ENCODE measurements around the gene SPTY2D1. TPM values are rescaled to one million over a fixed set of nuclear protein-coding genes. Genes with fewer than 3 reads are reported as not detected.

The SPTY2D1 gene, protein sequence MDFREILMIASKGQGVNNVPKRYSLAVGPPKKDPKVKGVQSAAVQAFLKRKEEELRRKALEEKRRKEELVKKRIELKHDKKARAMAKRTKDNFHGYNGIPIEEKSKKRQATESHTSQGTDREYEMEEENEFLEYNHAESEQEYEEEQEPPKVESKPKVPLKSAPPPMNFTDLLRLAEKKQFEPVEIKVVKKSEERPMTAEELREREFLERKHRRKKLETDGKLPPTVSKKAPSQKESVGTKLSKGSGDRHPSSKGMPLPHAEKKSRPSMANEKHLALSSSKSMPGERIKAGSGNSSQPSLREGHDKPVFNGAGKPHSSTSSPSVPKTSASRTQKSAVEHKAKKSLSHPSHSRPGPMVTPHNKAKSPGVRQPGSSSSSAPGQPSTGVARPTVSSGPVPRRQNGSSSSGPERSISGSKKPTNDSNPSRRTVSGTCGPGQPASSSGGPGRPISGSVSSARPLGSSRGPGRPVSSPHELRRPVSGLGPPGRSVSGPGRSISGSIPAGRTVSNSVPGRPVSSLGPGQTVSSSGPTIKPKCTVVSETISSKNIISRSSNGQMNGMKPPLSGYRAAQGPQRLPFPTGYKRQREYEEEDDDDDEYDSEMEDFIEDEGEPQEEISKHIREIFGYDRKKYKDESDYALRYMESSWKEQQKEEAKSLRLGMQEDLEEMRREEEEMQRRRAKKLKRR
- 13.4 to 19.5 TPM (median 17.1 TPM) in 5 replicates for total RNA-seq (2022; extraction: Qiagen RNA extraction)

DNA sequence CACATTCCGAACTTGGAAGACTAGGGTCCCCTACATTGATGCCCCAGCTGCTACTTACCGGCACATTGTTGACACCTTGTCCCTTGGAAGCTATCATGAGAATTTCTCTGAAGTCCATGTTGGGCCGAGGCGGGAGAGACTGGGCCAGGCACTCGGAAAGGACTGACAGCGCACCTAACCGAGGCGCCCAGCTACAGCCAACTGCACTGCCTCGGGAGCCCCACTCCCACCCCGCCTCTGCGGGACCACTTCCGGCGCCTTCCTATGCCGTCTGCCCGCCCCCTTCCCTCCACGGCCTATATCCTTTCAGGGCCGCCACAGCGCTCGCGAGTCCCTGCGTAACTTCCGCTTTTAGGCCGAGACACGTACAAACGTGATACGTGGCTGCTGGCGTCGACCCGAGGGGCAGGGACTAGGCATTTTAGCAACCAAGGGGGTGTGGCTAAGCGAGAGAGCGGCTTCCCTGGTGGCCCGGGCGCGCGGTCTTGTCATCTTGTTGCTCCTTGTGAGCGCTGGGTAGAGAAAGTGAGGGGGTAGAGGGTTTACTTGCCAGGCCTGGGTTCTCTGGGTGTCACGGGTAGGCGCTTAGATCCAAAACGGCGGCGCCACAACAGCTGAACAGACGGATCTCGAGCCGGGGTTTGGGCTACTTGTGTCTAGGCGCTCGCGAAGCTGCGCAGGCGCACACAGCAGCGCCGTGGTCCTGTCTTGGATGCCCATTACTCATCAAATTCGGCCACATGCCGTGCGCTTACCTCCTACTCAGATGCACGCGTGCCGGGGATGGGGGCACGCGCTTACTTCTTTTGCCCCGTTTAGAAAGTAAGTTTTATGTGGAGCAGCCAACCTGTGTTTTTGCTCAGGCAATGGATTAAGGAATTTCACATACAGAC is at the start of gene SPTY2D1:
Gene SPTY2D1 (minus strand): TSS at position 203 of the 893 bp plus-strand sequence. CDS start 85 bp downstream, at position 118.

DNA sequence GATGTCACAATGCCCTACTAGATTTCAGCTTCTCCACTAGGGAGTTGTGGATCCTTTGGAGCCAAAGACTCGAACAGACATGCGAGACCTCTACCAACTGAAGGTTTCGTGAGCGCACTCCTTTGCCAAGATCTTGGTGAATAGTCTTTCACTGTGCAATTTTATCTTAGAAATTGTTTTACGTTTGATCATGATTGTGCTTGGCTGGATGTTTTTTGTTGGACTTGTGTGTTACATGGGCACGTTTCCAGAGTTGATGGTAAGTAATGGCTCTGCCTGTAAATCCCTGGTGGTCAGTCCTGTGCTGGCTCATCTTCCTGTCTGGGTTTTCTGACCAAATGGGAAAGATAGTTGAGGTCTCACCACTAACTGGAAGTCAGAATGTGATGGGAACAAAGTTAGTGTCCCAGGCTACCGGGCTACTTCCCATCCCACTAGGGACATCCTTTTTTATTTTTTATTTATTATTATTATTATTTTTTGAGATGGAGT is 34.4 kb downstream of the SPTY2D1 start, which contains the start of gene MISFA:
Gene MISFA (plus strand): TSS at position 51 of the 492 bp plus-strand sequence. CDS start 140 bp downstream, at position 191.

DNA sequence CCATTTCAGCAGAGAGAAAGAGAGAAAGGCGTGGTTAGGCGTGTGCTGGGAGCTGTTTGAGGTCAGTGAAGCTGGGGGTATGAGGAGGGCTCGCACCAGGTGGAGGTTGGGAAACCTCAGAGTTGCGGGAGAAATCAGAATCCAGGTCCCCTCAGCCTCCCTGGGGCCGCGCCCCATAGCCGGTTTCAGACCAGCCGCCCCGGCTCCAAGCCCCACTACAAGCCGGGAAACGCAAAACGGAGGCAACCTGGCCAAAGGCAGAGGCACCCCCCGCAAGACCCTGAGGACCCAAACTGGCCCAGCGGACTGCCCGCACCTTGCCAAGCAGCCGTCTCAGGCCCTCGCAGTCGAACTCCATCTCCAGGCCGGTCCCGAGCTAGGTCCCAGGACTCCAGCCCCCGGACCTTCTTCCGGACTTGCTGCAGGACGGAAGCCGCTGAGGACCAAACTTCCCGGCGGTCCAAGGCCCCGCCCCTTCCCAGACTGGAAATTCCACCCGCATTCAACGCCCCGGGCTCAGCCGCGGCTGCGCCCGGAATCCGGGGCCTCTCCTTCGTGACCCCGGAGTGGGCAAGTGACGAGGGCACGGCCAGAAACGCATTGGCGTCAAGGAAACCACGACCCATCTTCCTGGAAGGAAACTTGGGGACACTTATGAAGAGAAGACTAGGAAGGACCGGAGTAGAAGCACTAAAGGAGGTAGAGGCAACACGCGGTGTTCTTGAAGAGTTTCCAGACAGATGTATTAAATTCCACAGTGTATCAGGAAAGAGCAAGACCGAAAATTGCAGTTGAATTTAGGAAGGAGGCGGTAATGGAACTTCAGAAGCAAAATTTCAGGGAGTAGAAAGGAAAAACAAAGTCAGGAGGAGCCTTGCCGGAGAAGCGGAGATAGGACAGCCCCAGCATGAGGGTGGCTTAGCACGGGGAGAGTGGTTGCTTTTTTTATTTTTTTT is 45.6 kb downstream of the SPTY2D1 start, which contains the start of gene UEVLD:
Gene UEVLD (minus strand): TSS at position 438 of the 956 bp plus-strand sequence. CDS start 80 bp downstream, at position 358.

Other genes starting within 250 kb of the SPTY2D1 start
- gene LDHA, start 239.8 kb downstream of the SPTY2D1 start, total RNA-seq (2022; extraction: Qiagen RNA extraction): 2,159 to 3,499 TPM (median 2,474 TPM) in 5 replicates
- gene LDHC, start 222.0 kb downstream of the SPTY2D1 start, total RNA-seq (2022; extraction: Qiagen RNA extraction): 0.14 to 0.37 TPM (median 0.14 TPM) in 3 of 5 replicates, not detected in the others
- not detected in 5 replicates for gene LDHAL6A, start 178.5 kb downstream of the SPTY2D1 start, total RNA-seq (2022; extraction: Qiagen RNA extraction)
- gene TSG101, start 107.4 kb downstream of the SPTY2D1 start, total RNA-seq (2022; extraction: Qiagen RNA extraction): 84.5 to 115 TPM (median 102 TPM) in 5 replicates
- 17.3 to 24.6 TPM (median 21.3 TPM) in 5 replicates for gene UEVLD, start 45.6 kb downstream of the SPTY2D1 start, total RNA-seq (2022; extraction: Qiagen RNA extraction)
- 1.6 to 2.6 TPM (median 2.1 TPM) in 5 replicates for gene MISFA, start 34.6 kb downstream of the SPTY2D1 start, total RNA-seq (2022; extraction: Qiagen RNA extraction)
- gene TMEM86A, start 64.4 kb upstream of the SPTY2D1 start, total RNA-seq (2022; extraction: Qiagen RNA extraction): 0.21 to 0.62 TPM (median 0.41 TPM) in 5 replicates
- gene IGSF22, start 91.8 kb upstream of the SPTY2D1 start, total RNA-seq (2022; extraction: Qiagen RNA extraction): not detected in 5 replicates
- not detected in 5 replicates for gene PTPN5, start 157.5 kb upstream of the SPTY2D1 start, total RNA-seq (2022; extraction: Qiagen RNA extraction)

All from A549 treated with CORT108297 at 1 μM for 4 hours (cell line).